Prostate gland (tissue), 2 donors: ENCODE results near the gene BCAS3.

Source experiments
- POLR2A ChIP-seq: fragments of 450-650 bp; IDR thresholded peaks from one replicate; pipeline ENCODE4 v1.6.1; 2016; ENCODE audit warnings: antibody characterized with exemption, mild to moderate bottlenecking
- TF ChIP-seq, protein P1 (sequence below), 4 experiments: fragments of 200-600 bp in 2 of 4; fragments of 450-650 bp in 2 of 4; sonication (generic) in 2 of 4; IDR thresholded peaks; 1 replicate in 3 of 4; 2 replicates in 1 of 4; pipeline ENCODE4 v1.5.1; 2016 to 2019; ENCODE audit warnings: antibody characterized with exemption in 4 of 4, mild to moderate bottlenecking in 2 of 4, moderate library complexity in 2 of 4

DNA sequence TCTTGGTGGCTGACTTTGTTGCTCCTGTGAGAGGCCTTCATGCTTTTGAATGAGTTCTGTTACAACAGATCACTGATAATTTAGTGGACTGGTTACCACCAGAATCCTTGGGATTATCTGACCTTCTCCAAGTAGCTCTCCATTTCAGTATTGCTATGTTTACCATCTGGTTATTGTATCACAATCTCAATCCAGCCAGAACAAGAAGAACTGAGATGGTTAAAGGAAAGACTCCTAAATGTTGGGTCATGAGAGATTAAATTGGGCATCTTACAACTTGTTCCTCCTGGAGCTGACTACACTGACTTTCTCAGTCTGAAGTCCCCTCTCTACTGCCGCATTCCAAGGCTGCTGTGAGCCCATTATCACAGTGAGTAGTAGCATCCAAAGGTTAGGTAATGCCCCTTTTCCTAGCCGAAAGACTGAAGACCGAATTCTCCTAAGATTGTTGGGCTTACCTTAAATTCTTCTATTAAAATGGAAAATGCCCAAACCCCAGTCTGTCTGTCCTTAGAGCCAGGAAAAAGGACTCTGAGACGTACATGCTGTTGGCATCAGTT is 540.3 kb downstream of the BCAS3 start:
- TF ChIP-seq POLR2A: no peak
- TF ChIP-seq, protein P1, sequence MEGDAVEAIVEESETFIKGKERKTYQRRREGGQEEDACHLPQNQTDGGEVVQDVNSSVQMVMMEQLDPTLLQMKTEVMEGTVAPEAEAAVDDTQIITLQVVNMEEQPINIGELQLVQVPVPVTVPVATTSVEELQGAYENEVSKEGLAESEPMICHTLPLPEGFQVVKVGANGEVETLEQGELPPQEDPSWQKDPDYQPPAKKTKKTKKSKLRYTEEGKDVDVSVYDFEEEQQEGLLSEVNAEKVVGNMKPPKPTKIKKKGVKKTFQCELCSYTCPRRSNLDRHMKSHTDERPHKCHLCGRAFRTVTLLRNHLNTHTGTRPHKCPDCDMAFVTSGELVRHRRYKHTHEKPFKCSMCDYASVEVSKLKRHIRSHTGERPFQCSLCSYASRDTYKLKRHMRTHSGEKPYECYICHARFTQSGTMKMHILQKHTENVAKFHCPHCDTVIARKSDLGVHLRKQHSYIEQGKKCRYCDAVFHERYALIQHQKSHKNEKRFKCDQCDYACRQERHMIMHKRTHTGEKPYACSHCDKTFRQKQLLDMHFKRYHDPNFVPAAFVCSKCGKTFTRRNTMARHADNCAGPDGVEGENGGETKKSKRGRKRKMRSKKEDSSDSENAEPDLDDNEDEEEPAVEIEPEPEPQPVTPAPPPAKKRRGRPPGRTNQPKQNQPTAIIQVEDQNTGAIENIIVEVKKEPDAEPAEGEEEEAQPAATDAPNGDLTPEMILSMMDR (IDR thresholded peaks at IDR 0.05): no peak
